Stimulated activated CD8-positive, alpha-beta memory T cell treated with anti-CD3 and anti-CD28 coated beads, Interleukin-7, amount 100 ng/mL, for 24 hours (primary cell): ENCODE data around the gene BABAM2.
"Not testable (repeated sequence)": the region's sequence is repeated elsewhere in the genome, so short reads cannot be mapped to it uniquely, and the experiment has no call there.

Experiments used
- DNase-seq: peaks from one replicate; pipeline ENCODE4 v3.0.0-alpha.2; 2020; ENCODE audit warnings: low read depth

BABAM2 gene

DNA sequence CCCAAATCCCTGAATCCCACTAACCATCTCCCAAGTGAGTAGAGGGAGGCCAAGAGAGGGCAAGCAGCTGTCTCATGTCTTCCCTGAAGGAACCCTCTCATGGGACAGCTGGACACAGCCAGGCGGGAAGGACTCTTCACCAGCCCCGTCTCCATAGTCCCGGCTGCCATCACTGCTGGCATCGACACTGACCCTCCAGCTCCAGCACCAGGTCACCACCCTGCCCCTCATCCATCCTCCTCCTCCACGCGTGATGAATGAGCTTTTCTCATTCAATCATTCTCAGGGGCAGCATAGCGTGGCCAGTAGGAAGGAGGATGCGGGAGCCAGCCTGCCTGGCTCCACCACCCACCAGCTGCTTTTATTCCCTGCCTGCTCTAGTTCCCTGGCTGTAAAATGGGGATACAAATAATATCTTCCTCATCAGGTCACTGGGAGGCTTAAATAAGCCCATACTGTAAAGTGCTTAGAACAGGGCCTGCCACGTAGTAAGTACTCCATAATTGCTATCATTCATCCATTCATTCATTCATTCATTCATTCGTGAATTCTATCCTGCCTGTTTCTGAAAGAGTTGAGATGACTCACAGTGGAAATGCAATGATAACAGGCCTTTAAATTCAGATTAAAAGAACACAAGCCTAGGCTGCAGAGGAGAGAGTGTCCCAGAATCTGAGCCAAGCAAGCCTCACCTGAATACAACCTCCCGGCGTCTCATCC lies 471.6 kb downstream of the BABAM2 start:
- DNase-seq, result no peak

DNA sequence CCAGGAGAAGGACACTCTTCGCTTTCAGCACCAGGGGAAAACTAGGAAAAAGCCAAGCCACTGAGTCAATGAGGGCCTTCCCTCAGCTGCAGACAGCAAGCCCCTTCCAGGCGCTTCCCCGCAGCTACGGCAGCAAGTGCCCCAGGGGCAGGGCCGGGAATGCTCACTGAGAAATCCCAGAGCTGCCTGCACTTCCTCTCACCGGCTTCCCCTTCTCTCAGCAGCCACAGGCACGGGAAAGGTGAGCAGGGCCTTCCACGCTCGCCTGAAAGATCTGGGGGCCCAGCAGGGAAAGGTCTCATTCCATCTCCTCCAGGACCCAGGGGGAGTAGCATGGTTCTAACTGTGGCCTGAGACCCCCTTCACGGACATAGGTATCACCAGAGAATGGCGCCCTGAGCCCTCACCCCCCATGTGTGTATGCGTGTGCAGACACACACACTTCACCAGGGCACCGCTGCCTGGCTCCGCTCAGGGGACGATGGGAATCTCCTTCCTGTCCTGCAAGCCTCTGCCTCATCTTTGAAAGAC lies 472.5 kb downstream of the BABAM2 start:
- DNase-seq, result no peak

DNA sequence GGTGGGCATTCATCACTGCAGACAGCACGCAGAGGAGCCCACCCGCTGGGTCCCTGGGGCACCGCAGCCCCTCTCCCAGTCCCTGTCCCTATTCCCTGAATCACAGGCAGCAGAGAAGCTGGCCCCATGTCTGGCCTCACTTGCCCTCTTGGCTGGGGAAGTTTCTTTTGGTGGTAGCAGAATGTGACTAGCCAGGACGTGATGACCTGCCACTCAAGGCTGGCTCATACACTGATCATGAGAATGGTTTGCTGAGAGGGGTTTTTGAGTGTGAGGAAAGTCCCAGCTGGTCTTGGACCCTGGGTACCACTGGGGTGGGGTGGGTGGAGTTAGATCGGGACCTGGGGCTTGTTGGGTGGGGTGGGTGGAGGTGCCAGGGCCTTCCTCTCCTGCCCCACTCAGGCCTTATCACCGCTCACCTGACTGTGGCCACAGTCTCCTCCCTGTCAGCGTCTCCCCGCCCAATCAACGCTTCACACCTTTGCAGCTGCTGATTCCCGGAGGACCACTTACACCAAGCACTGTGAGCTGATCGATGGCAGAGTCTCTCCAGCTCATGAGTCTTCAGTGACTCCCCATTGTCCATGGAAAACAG lies 473.3 kb downstream of the BABAM2 start:
- no peak for DNase-seq

DNA sequence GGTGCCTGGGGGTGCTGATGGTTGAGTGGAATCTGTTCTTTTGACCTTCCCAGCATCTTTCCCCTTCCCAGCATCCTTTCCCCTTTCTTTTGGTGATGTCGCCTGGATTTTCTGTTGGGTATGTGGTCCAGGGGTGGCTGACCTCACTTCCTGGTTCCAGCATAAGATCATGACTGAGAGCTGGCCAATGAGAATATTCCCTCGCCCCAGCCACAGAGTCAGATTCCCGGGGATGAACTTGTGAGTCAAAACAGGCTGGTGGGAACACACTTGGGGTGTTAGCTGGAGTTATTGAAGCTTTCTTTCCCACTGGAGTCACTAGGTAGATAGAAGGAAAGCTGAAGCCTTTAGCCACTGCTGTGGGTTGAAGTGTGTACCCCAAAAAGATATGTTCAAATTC lies 474.1 kb downstream of the BABAM2 start:
- no peak for DNase-seq

DNA sequence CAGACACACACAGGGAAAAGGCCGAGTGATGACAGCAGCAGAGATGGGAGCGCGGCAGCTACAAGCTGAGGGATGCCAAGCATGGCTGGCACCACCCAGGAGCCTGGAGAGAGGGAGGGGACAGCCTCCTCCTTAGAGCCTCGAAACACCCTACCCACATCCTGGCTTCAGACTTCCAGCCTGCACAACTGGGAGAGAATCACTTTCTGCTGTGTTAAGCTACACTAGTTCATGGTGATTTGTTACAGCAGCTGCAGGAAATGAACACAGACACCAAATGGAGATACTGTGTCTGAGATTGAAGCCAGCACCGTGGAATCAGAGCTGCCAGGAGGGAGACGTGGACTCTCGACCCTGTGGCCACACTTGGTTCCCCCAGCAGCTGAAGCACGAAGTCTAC lies 474.6 kb downstream of the BABAM2 start:
- no peak for DNase-seq

DNA sequence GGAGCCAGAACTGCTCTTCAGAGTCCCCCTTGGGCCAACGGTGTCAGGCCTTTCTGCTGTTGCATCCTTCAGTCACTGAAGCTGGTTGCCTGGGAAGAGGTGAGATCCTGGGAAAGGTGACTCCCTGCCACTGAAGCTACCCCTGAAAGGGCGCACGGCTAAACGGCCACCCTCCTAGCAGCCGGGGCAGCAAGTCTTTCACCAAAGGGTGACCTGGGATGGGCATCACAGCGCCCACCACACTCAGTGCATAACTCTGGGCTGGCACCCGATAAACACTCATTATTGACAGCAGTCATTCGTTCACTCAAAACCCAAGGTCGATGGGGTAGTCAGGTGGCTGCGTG lies 475.6 kb downstream of the BABAM2 start:
- no peak for DNase-seq

DNA sequence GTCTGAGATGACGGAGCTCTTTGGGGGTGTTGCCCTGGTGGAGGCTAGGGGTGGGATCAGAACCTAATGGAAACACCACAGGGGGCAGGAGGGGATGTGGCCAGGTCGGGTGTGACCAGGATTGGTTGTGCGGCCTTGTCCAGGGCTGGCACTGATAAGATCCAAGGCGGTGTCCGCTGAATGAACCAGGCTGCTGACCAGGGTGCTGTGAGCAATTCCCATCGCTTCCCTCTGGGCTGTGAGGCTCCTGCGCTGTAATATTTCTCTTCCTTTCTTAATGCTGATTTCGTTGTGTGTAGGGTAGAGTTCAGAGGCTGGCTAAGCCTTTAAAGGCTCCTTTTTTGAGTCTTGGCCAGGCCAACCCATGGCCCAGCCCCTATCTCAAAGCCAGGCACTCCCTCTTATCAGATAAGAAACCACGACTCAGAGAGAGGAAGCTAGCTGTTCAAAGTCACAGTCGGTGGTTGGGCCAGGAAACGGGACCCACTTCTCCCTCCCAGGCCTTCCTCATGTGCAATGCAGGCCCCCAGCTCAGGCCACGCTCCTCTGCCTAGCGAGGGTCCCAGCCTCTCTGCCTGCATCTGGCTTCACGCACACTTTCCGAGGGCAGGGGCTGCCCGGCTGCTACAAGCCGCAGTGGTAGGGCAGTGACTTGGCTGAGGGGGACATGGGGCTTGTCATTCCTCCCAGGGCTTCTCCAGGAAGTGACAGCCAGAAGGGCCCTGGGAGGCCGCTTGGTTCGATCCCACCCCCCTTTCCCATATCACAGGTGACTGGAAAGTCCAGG lies 476.2 kb downstream of the BABAM2 start:
- DNase-seq, result no peak

DNA sequence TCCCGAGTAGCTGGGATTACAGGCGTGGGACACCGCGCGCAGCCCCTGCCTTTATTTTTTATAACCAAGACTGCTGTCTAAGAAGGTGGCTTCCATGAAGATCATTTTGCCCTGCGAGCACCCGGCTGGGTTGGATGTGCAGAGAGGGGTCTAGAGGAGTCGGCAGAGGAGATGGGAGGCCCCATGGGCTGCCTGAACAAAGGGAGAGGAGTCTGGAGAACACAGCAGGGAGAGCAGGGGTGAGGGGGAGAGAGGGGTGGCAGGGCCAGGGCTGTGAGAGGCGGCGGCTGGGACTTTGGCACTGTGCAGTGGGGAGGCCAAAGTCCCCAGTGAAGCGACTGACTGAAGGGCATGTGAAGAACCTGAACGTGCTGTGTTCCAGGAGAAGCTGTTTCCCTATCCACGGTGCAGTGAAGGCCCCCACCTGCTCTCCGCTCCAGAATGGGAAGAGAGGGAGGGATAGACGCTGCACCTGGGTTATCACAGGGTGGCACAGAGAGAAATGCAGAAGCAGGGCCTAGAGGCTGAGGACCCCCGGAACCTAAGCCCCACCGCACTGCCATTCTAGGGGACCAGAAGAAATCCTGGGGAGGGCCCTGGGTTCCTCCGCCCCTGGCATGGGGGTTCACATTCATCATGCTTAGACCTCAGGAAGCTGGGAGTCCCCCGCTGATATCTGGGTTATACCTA lies 477.3 kb downstream of the BABAM2 start:
- no peak for DNase-seq

DNA sequence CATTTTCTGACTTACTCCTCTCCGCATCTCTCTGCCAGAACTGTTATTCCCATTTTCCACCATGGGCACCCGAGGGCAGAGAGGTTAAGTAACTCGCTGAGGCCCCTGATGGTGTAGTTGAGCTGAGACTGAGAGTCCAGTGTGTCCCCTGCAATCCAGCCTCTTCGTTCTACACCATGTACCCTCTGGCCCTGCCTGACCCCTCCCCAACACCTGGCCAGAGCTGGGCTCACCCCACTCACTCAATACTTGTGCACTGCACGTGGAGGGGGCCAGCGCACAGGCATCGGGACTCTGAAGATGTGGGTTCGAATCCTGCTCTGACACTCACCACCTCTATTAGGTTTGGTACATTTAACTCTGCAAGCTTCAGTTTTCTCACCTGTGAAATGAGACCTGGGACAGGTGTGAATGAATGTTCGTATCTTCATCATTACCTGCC lies 477.8 kb downstream of the BABAM2 start:
- DNase-seq, result no peak

DNA sequence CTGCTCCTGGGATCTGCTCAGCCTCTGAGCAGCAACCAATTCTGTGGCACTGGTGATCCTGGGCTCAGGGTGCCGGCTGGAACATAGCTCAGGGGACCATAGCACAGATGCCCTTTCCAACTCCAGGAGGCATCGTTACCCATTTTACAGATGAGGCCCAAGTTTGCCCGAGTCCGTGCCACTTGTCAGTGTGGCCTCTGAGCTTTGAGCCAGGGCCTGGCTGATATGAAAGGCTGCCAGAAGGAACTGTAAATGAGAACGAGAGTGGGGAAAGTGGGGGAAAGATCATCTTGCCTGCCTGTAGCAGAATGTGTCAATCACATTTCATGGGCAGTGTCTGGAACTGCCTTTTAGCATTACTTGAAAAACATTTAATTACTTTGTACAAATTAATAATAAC lies 478.8 kb downstream of the BABAM2 start:
- no peak for DNase-seq

DNA sequence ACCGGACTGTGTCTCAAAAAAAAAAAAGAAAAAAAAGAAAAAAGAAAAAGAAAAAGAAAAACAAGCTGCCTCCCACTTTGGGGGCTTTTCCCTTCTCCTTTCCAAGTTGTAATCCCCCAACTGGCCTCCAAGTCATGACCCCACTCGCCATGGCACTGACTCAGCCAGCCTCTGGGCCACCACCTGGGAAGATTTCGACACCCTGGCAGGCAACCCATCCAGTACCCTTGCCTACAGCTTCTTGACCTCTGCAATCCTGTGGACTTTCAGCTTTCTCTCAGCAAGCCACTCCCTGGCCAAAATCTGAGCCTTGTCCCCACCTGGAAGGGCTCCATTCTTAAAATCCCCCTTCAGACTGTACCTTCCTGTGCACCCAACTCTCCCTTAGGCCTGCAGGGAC lies 479.8 kb downstream of the BABAM2 start:
- no peak for DNase-seq

DNA sequence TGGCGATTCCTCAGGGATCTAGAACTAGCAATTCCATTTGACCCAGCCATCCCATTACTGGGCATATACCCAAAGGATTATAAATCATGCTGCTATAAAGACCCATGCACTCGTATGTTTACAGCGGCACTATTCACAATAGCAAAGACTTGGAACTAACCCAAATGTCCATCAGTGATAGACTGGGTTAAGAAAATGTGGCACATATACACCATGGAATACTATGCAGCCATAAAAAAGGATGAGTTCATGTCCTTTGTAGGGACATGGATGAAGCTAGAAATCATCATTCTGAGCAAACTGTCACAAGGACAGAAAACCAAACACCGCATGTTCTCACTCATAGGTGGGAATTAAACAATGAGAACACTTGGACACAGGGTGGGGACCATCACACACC lies 481.2 kb downstream of the BABAM2 start:
- not testable (repeated sequence) for DNase-seq

DNA sequence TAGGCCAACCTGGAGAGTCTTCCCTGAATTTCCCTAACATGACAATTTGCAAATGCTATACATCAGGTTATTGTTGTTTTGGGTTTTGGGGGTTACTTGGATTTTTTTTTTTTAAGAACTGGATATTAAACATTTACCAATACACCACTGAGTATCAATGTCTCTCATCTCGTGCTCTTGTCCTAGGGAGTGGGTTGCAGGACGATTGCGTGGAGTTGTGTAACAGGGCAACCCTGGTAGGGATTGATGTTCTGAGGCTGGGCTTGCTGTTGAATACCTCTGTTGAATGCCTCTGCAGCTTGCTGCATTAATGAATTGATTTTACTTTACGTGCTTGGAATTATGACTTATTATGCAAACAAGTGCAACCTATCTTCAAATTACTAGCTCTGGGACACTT lies 483.3 kb downstream of the BABAM2 start:
- no peak for DNase-seq

DNA sequence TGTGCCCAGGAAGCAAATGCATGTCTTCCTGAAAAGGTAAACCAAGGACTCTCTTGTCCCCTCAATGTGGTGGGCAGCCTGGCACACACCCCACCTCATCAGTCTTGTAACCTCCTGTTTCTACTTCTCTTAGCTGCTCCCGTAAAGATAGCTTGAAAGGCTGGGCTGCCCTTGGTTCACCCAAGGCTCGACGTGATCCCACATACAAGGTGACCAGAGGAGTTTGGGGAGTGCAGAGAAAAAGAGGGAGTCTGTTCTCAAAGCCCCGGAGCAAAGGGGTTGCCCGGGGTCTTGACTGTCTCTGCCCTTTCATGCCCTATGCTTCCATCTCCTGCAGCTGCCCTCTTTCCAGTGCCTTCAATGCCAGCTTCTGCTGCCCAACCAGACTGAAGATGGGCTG lies 483.8 kb downstream of the BABAM2 start:
- DNase-seq, result no peak

DNA sequence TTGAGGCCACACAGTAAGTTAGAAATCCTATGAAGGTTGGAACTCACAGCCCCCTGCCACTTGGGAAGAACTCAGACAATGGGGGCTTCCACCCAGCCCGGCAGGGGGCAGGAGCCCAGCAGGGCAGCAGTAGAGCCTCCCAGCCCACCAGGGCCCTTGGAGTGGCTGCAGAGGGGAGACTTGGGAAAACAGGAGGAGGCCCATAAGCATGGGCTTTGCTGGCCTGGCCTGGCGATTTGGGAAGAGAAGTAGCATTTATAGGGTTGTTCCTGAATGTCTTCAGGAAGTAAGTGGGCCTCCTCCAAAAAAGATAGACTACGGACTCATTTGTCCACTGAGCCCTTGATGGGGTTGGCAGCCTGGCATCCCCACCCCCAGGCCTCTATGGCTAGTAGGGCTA lies 484.7 kb downstream of the BABAM2 start:
- DNase-seq, result no peak

DNA sequence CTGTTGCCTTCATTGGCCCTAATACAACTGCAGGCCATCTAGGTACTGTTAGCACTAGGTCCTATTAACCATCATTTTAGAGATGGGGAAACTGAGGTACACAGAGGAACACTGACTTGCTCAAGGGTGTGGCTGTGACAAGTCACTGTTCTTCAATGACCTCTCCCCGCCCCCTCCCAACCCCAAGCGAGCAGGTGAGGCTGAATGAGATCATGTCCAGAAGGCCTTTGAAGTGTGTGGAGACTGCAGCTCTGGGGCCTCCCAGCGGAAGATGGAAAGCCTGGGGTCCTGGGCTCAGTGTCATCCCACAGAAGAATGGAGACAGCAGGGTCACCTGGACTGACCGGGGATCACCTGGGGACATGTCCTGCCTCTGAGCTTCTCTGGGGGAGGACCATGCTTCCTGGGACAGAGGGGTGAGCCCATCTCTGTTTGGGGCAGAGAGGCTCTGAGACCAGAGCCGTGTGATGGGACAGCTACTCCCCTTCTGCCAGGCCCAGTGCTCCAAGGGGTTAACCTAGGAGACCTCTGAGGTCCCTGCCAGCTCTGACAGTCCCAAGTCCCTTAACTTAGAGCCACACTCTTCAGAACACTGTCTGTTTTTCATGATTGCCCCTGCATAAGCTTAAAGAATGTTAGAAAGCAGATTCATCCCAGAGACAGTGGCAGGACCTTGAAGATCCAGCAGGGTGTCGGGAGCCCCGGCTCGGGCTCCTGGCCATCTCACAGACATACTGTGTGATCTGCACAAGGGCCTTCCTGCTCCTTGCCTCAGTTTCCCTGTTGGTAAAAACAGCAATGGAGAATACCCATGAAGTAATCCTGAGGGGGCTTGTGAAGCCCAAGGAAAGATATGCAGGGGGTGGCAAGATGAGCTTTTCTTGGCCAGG lies 485.5 kb downstream of the BABAM2 start:
- DNase-seq, result no peak

DNA sequence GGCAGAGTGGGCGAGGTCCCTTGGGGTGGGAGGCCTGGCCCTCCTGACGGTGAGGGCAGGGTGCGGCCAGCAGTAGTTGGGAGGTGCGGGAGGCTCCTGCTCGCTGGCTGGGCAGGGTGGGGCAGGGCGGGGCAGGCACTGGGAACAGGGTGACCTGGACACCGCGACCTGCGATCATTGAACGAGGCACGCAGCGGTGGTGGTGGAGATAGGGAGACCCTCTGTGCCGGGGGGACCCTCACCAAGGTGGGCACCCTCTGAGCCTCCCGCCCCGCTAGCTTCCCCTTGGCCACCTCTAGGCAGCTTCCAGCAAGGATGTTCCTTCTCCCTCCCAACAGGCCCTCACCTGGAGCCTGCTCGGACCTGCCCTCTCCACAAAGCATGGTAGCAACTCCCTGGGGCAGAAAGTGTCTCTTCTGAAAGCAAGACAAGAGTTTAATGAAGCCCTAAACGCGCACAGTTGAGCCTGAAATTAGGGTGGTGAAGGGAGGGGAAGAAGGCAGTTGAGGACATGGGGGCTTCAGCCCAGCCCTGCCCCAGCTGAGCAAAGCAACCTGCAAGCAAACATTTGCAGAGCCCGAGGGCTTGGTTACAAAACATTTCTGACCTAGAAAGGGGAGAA lies 486.8 kb downstream of the BABAM2 start:
- no peak for DNase-seq

DNA sequence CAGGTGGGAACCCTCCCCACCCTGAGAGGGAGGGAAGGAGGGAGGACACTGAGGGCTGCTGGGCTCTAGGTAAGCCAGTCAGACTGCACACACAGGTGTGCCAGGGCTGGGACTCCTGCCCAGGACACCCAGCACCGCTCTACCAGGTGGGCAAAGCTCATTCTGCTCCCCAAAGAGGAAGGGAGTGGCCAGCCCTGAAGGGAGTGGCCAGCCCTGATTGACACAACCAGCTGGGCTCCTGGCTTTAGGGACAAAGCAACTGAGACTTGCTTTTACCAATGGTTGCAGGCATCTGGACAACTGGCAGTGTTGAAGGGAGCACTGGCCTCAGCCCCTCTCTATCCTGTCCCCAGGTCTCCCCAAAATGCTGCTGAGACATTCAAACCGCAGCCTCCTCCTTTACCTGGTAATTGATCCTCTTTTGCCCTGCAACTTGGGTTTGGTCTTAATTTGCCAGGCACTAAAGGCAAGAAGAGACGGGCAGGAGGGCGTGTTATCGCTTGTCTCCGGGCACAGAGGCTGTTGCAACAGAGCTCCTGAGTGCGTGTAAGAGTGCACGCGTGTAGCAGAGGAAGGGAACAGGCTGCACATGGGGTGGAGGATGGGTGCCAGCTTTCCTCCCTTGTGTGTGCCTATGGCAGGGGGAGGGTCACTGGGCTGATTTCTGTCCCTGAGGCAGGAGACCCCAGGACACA lies 487.6 kb downstream of the BABAM2 start:
- no peak for DNase-seq

DNA sequence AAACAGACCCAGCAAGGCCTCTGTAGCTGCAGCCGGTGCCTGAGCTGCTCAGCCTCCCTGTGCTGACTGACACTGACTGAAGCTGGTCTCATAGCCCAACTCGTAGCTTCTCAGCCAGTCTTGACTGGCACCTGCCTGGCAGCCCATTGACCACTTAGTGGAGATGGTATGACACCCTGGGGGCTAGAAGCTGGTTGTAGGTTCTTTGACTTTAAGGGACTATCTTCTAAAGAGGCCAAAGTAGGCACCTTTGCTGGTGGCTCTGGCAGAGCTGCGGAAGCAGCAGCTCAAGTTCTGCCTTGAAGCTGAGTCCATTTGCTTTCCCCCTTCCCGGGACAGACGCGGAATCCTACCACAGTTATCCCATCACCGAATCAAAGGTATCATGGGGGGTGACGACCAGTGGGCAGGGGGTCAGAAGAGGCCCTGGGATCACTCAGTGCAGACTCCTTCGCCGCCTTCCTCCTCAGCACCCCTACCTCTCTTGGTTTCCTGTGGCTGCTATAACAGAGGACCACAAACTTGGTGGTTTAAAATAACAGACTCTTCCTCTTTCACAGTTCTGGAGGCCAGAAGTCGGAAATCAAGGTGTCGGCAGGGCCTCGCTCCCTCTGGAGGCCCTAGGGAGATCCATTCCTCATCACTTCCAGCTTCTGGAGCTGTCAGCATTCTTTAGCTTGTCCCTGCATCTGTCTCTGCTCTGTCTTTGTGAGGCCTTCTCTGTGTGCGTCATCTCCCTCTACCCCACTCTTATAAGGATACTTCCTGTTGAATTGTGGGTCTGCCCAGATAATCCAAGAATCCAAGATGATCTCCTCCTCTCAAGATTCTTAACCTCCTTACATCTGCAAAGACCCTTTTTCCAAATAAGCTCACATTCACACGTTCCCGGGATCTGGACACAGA lies 488.4 kb downstream of the BABAM2 start:
- no peak for DNase-seq
